HepG2 (cell line): ENCODE results near the gene CTNNBL1. TPM values are rescaled to one million over a fixed set of nuclear protein-coding genes. Genes with fewer than 3 reads are reported as not detected.

Source experiments
- ATAC-seq: fragments of 200-7000 bp; cut with Tn5 transposase; 3 replicates; pipeline ENCODE4 v1.9.1; 2020; ENCODE audit warnings: mild to moderate bottlenecking, moderate library complexity
- BruUV-seq: library from RNA; stranded (reverse); fragments of 400-500 nt; replicated peaks from 2 replicates; lab custom pipeline; 2021; lab: Mats Ljungman, UMichigan
- CTCF ChIA-PET: fragments of 300-600 bp; formaldehyde crosslinking; extraction: SDS; loops from one replicate; lab custom pipeline; 2021; ENCODE audit warnings: low total read pairs, inconsistent platforms, low intra/inter-chr PET ratio; lab: Yijun Ruan, JAX
- POLR2A ChIA-PET: fragments of 350-600 bp; sonication (Branson Sonifier 250); formaldehyde crosslinking; loops from one replicate; lab custom pipeline; 2020; ENCODE audit warnings: antibody characterized with exemption, inconsistent platforms; lab: Yijun Ruan, JAX
- DNase-seq: peaks from one replicate; pipeline ENCODE4 v3.0.0-alpha.2; 2015; ENCODE audit warnings: low spot score
- FAIRE-seq: peaks from 3 replicates; lab custom pipeline; 2011; peaks lifted over from hg19 to GRCh38; lab: Jason Lieb, UNC
- H2AFZ ChIP-seq: one replicate; pipeline ENCODE4 v1.6.1; 2011; ENCODE audit warnings: low read length, inconsistent platforms
- H3K27ac ChIP-seq: fragments of 300-600 bp; 3 replicates; pipeline ENCODE4 v1.8.0; 2011; ENCODE audit warnings: mixed run types, mild to moderate bottlenecking, mixed read lengths, low read length, inconsistent platforms; ENCODE audit not compliant: insufficient read depth; ENCODE audit errors: extremely low read length
- H3K27me3 ChIP-seq, 2 experiments: fragments of 200-600 bp in 1 of 2; 2 replicates in 1 of 2; 3 replicates in 1 of 2; pipeline versions ENCODE4 v1.6.0 to v1.8.0; 2011; ENCODE audit warnings: low read length in 2 of 2, mild to moderate bottlenecking in 2 of 2, moderate library complexity in 2 of 2, inconsistent platforms in 1 of 2; ENCODE audit not compliant: insufficient read depth in 2 of 2, control insufficient read depth in 1 of 2
- H3K36me3 ChIP-seq, 2 experiments: fragments of 200-600 bp in 1 of 2; replicated peaks in 1 of 2; 2 replicates in 1 of 2; 3 replicates in 1 of 2; pipeline versions ENCODE4 v1.5.1 to v1.8.0; 2011; ENCODE audit warnings: low read length in 2 of 2, inconsistent platforms in 1 of 2; ENCODE audit not compliant: insufficient read depth in 2 of 2, control insufficient read depth in 1 of 2
- H3K4me1 ChIP-seq: 2 replicates; pipeline ENCODE4 v1.5.1; 2012; ENCODE audit warnings: low read length, inconsistent platforms; ENCODE audit not compliant: insufficient read depth
- H3K4me2 ChIP-seq: 2 replicates; pipeline ENCODE4 v1.6.0; 2011; ENCODE audit warnings: low read depth, low read length, inconsistent platforms
- H3K4me3 ChIP-seq, 3 experiments: fragments of 200-600 bp in 1 of 3; sonication (generic), shearing (Covaris generic) in 1 of 3; replicated peaks in 1 of 3; 2 replicates each; pipeline ENCODE4 v1.5.1; 2011 to 2016; ENCODE audit warnings: low read length in 3 of 3, inconsistent platforms in 2 of 3, low read depth in 2 of 3, mild to moderate bottlenecking in 2 of 3, control low read depth in 1 of 3, mixed read lengths in 1 of 3; ENCODE audit not compliant: insufficient read depth in 1 of 3
- H3K79me2 ChIP-seq: one replicate; pipeline ENCODE4 v1.6.1; 2011; ENCODE audit warnings: low read length, inconsistent platforms; ENCODE audit not compliant: insufficient read depth
- H3K9ac ChIP-seq: 2 replicates; pipeline ENCODE4 v1.6.0; 2011; ENCODE audit warnings: mild to moderate bottlenecking, low read depth, low read length, inconsistent platforms; ENCODE audit not compliant: insufficient read depth
- H3K9me3 ChIP-seq: 2 replicates; pipeline ENCODE4 v1.5.1; 2012; ENCODE audit warnings: mild to moderate bottlenecking, low read length
- H4K20me1 ChIP-seq: 2 replicates; pipeline ENCODE4 v1.6.0; 2011; ENCODE audit warnings: inconsistent platforms, mild to moderate bottlenecking, low read length, moderate library complexity; ENCODE audit not compliant: insufficient read depth
- FLYWCH1 ChIP-seq: sonication (generic); formaldehyde crosslinking; IDR thresholded peaks from 2 replicates; pipeline ENCODE4 v1.8.1; 2023; ENCODE audit warnings: mild to moderate bottlenecking, missing genetic modification reagents
- GFI1 ChIP-seq: sonication (generic); formaldehyde crosslinking; IDR thresholded peaks from 2 replicates; pipeline ENCODE4 v1.5.0; 2020; ENCODE audit warnings: missing genetic modification reagents, mild to moderate bottlenecking, borderline replicate concordance
- GPN1 ChIP-seq: sonication (generic); formaldehyde crosslinking; IDR thresholded peaks from 2 replicates; pipeline ENCODE4 v1.5.1; 2020; ENCODE audit warnings: missing genetic modification reagents, borderline replicate concordance
- JARID2 ChIP-seq: sonication (generic); formaldehyde crosslinking; IDR thresholded peaks from 2 replicates; pipeline ENCODE4 v1.8.1; 2023; ENCODE audit warnings: missing genetic modification reagents, inconsistent platforms; ENCODE audit not compliant: insufficient replicate concordance
- MTA3 ChIP-seq: sonication (generic); formaldehyde crosslinking; IDR thresholded peaks from 2 replicates; pipeline ENCODE4 v1.4.0; 2020; ENCODE audit warnings: missing genetic modification reagents
- NAIF1 ChIP-seq: sonication (generic); formaldehyde crosslinking; IDR thresholded peaks from 2 replicates; pipeline ENCODE4 v1.5.0; 2020; ENCODE audit warnings: mild to moderate bottlenecking, missing genetic modification reagents, borderline replicate concordance
- NFE2L1 ChIP-seq: sonication (generic); formaldehyde crosslinking; IDR thresholded peaks from 2 replicates; pipeline ENCODE4 v1.4.0; 2020; ENCODE audit warnings: missing genetic modification reagents, mild to moderate bottlenecking, borderline replicate concordance
- NR1H2 ChIP-seq: sonication (generic); formaldehyde crosslinking; IDR thresholded peaks from 2 replicates; pipeline ENCODE4 v1.8.1; 2022; ENCODE audit warnings: low read depth, missing genetic modification reagents, borderline replicate concordance
- PAF1 ChIP-seq: IDR thresholded peaks from 2 replicates; pipeline ENCODE4 v1.6.1; 2016; ENCODE audit warnings: missing genetic modification reagents, missing compliant biosample characterization
- PCBP2 ChIP-seq: fragments of 200-400 bp; formaldehyde crosslinking; optimal IDR thresholded peaks from 2 replicates; pipeline ENCODE3; 2018; ENCODE audit warnings: low read length, low read depth; ENCODE audit not compliant: poor library complexity, severe bottlenecking
- REL ChIP-seq: sonication (generic); formaldehyde crosslinking; conservative IDR thresholded peaks from 2 replicates; pipeline ENCODE4 v1.8.0; 2022; ENCODE audit warnings: mild to moderate bottlenecking, missing genetic modification reagents, moderate library complexity
- SRY ChIP-seq: sonication (generic); formaldehyde crosslinking; IDR thresholded peaks from 2 replicates; pipeline ENCODE4 v1.8.0; 2022; ENCODE audit warnings: mild to moderate bottlenecking, missing genetic modification reagents
- ZNF124 ChIP-seq: sonication (generic); formaldehyde crosslinking; IDR thresholded peaks from 2 replicates; pipeline ENCODE4 v1.4.0; 2020; ENCODE audit warnings: missing genetic modification reagents
- ZNF382 ChIP-seq: sonication (generic); formaldehyde crosslinking; IDR thresholded peaks from 2 replicates; pipeline ENCODE4 v1.5.0; 2020; ENCODE audit warnings: missing genetic modification reagents, mild to moderate bottlenecking, borderline replicate concordance
- ZNF563 ChIP-seq: sonication (generic); formaldehyde crosslinking; IDR thresholded peaks from 2 replicates; pipeline ENCODE4 v1.8.0; 2022; ENCODE audit warnings: mild to moderate bottlenecking, moderate library complexity, missing genetic modification reagents
- ZNF781 ChIP-seq: sonication (generic); formaldehyde crosslinking; IDR thresholded peaks from 2 replicates; pipeline ENCODE4 v1.5.1; 2020; ENCODE audit warnings: borderline replicate concordance, mild to moderate bottlenecking, missing genetic modification reagents; ENCODE audit errors: not compliant biosample characterization
- ZNF83 ChIP-seq: sonication (generic); formaldehyde crosslinking; IDR thresholded peaks from 2 replicates; pipeline ENCODE4 v1.4.0; 2020; ENCODE audit warnings: missing genetic modification reagents, mild to moderate bottlenecking, borderline replicate concordance
- ZXDC ChIP-seq: sonication (generic); formaldehyde crosslinking; IDR thresholded peaks from 2 replicates; pipeline ENCODE4 v1.5.0; 2020; ENCODE audit warnings: mild to moderate bottlenecking, missing genetic modification reagents
- WGBS: methylation state at CpG from one replicate; pipeline ENCODE4 v1.1.6; 2017; ENCODE audit warnings: low lambda C conversion rate; 5-methylcytosine and 5-hydroxymethylcytosine counted together
- in situ Hi-C: cut with HindIII; loops from 2 replicates; pipeline ENCODE4 v1.10.0; 2017; ENCODE audit warnings: low pct_unique_long_range_greater_than_20kb; ENCODE audit not compliant: extremely low pct_ligation_motif_present
- intact Hi-C: fragments of 100-400 bp; cut with micrococcal nuclease; formaldehyde crosslinking; loops from one replicate; pipeline ENCODE4 v1.10.0; 2022; ENCODE audit not compliant: unreplicated experiment
- polyA plus RNA-seq, 8 experiments: library from polyadenylated mRNA; depleted of rRNA in 3 of 8; stranded (reverse) in 7 of 8; unstranded in 1 of 8; fragments of >200 nt; fragmentation: Illumina TruSeq in 4 of 8; extraction: Trizol in 4 of 8; gene quantifications; 2 replicates each; pipeline versions ENCODE4 v1.2.1 to v1.2.3, GENCODE V29; 2011 to 2016; ENCODE audit warnings: low read depth in 4 of 8, missing spikeins in 1 of 8, mixed read lengths in 1 of 8; ENCODE audit not compliant: insufficient read depth in 1 of 8
- total RNA-seq, 5 experiments: library from RNA; depleted of rRNA; stranded (reverse); fragments of >200 nt; fragmentation: Illumina TruSeq; extraction: Trizol; gene quantifications; 2 replicates each; pipeline ENCODE4 v1.2.3, GENCODE V29; 2016; ENCODE audit warnings: low read depth in 1 of 5
- TF ChIP-seq, protein P1 (sequence below): sonication (generic); formaldehyde crosslinking; IDR thresholded peaks from 2 replicates; pipeline ENCODE4 v1.8.1; 2023; ENCODE audit warnings: mild to moderate bottlenecking, missing genetic modification reagents, borderline replicate concordance

The CTNNBL1 gene
- total and polyA plus RNA-seq, 2 of the 13 experiments (the other 11 are each of a cell fraction or from before 2014, with no cell fraction given): 49.3 to 94.6 TPM

GRCh38 chr20:37748015-37748414 is 54.2 kb downstream of the CTNNBL1 start:
- TF ChIP-seq GPN1: no peak
- TF ChIP-seq REL (CRISPR knock-in tag): no peak
- no peak for TF ChIP-seq ZNF563 (CRISPR knock-in tag)
- no peak for TF ChIP-seq PAF1 (CRISPR knock-in tag)
- no peak for TF ChIP-seq ZNF781 (CRISPR knock-in tag)
- no peak for TF ChIP-seq NFE2L1 (CRISPR knock-in tag)
- no peak for TF ChIP-seq ZNF382 (CRISPR knock-in tag)
- TF ChIP-seq ZNF124 (CRISPR knock-in tag): no peak
- TF ChIP-seq ZXDC (CRISPR knock-in tag): no peak
- TF ChIP-seq, protein P1, sequence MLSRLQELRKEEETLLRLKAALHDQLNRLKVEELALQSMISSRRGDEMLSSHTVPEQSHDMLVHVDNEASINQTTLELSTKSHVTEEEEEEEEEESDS (CRISPR knock-in tag): no peak
- TF ChIP-seq GFI1 (CRISPR knock-in tag): no peak
- no peak for TF ChIP-seq ZNF83 (CRISPR knock-in tag)
- TF ChIP-seq SRY (CRISPR knock-in tag): no peak
- TF ChIP-seq PCBP2: no peak
- TF ChIP-seq NR1H2 (CRISPR knock-in tag): no peak
- no peak for TF ChIP-seq MTA3
- no peak for TF ChIP-seq JARID2 (CRISPR knock-in tag)
- no peak for TF ChIP-seq NAIF1 (CRISPR knock-in tag)
- TF ChIP-seq FLYWCH1 (CRISPR knock-in tag): no peak
- no peaks in the 10 kb centered on the region for H3K79me2 ChIP-seq
- H3K4me3 ChIP-seq: no peak overlapping the region
- ChIA-PET CTCF (no interaction called here), POLR2A (no interaction called here)
- H3K27me3 ChIP-seq: no peaks in the 10 kb centered on the region
- in situ Hi-C loops (no loop called here), intact Hi-C loops (no loop called here)
- no peaks in the 10 kb centered on the region for H3K9me3 ChIP-seq
- no peaks in the 10 kb centered on the region for H4K20me1 ChIP-seq
- WGBS: 100% methylated on average over 1 of the region's 1 CpG
- H3K4me1 ChIP-seq: no peaks in the 10 kb centered on the region
- H3K4me2 ChIP-seq: no peak overlapping the region
- DNase-seq: no peak
- no peak for FAIRE-seq
- H3K9ac ChIP-seq: no peak overlapping the region
- no TSS peak for BruUV-seq
- H2AFZ ChIP-seq: no peak overlapping the region
- no peak for ATAC-seq
- peaks cover 8 to 41% of the 10 kb centered on the region in 2 experiments; a peak in 4 of 5 replicates for H3K36me3 ChIP-seq
- H3K27ac ChIP-seq: no peak overlapping the region
